ENCODE results near the gene APLP2.
"Not testable (repeated sequence)": the region's sequence is repeated elsewhere in the genome, so short reads cannot be mapped to it uniquely, and the experiment has no call there.

The APLP2 gene

DNA sequence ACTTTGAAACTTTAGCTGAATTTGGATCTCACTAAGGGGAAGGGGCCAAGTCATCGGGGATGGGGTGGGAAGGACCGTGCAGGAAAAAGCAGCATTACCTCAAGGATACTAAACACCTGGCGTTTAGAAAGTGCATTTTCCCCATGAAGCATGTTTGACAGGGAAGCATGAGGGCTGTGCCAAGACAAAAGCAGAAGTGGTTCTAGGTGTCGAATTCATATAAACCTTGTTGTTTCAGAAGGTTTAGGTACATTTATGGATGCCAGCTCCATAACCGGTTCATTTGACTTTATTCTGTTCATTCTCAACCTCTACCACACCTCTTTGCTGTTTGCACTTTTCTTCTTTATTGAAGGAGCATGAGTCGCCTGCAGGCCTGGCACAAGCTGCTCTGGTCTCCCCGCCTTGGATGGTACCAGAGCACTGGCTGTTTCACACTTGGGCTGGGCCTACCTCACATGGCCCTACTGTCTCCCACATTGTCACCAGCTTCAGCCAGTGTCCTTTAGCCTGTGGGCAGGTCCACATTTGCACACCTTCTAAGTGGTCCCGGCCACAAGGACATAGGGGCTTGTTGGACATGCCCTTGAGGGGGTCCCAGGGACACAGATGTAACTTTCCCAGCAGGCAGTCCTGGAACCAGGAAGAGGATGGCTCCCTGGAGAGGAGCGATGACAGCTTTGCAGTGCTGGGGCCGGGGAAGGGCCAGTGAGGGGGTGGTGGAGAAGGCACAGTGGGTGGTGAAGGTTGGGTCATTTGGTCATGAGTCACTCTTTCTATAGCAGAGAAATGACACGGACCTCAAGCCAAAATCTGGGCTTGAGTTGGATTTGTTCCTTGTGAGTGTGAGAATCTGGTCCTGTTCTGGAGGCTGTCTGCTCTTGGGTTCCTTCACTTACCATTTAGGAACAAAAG is 86.7 kb downstream of the APLP2 start:
- DNase-seq = no peak

DNA sequence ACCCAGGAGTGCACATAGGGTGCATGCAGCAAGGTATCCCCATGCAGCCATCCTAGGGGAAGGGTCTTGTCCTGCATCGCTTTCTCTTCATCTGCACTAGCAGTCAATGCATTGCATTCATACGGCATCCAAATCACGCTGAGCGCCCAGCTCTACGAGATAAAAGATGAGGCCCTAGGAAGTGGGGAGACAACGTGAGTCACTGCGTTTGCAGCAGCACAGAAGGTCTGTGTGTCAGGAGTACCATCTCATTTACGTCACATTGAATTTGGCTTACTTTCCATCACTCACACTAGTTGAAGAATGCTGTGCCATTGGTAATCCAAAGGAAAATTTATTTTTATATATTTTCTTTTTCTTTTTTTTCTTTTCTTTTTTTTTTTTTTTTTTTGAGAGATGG is 87.4 kb downstream of the APLP2 start:
- no peak for DNase-seq

DNA sequence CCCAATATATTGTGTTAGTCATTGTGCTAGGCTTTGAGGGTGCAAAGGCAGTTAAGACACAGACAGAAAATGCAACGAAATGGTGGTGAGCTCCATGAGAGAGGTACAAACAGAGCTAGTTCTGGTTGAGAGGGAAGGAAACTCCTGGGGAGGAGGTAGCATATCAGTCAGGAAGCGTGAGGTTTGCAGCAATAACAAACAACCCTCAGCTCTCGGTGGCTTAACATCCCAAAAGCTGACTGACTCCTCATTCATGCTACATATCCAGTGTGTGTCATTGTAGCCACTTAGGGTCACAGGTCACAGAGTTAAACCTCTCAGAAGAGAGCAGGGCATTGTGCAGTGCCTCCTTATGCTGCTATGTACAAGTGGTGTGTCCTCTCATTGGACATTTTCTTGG is 88.1 kb downstream of the APLP2 start:
- DNase-seq = no peak

DNA sequence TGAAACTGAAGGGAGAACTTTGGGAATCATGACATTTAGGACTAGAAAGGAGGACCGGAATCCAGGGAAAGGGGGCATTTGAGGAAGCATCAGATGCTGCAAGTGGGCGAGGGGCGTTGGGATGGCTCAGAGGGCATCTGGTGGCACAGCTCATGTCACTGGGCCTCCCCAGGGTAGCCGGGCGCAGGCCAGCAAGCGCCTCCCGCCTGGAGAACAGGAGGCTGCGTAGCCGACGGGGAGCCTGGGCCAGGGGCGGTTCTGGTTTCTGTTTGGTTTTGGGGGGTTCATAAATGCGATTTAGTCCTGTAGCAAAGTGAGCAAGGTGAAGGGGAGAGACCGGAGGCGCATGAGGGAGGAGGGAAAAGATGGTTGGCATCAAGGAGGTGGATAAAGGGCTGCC is 89.4 kb downstream of the APLP2 start:
- no peak for DNase-seq

DNA sequence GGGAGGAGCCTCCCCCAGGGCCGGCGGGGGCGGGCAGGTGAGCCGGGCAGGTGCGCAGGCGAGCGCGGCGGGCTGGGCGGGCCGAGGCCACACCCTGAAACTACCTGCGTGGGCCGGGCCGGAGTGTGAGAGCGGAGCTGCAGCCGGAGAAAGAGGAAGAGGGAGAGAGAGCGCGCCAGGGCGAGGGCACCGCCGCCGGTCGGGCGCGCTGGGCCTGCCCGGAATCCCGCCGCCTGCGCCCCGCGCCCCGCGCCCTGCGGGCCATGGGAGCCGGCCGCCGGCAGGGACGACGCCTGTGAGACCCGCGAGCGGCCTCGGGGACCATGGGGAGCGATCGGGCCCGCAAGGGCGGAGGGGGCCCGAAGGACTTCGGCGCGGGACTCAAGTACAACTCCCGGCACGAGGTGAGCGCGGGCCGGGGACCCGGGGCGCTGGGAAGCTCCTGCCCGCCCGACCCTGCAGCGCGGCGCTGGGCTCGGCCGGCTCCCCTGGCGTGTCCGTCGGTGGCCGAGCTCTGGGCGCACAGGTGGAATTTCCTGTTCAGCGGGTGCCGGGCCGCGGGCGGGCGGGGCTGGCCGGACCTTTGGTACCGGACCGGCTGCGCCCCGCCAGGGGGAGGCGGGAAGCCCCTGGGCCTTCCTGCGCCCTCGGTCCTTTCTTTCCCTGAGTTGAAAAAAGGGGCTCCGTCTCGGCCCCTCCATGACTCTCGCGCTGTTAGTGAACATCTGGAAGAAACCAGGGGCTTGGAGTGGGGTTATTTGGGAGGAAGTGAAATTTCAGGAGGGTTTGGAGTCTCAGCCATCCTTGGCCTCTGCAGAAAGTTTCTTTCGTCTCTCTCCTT is 90.2 kb downstream of the APLP2 start, which contains the start of gene ST14:
Gene ST14, plus strand, starts transcription at position 126 of the 841 bp plus-strand sequence. Its CDS starts 198 bp downstream, at position 324.
- DNase-seq = peak; percentile 39

DNA sequence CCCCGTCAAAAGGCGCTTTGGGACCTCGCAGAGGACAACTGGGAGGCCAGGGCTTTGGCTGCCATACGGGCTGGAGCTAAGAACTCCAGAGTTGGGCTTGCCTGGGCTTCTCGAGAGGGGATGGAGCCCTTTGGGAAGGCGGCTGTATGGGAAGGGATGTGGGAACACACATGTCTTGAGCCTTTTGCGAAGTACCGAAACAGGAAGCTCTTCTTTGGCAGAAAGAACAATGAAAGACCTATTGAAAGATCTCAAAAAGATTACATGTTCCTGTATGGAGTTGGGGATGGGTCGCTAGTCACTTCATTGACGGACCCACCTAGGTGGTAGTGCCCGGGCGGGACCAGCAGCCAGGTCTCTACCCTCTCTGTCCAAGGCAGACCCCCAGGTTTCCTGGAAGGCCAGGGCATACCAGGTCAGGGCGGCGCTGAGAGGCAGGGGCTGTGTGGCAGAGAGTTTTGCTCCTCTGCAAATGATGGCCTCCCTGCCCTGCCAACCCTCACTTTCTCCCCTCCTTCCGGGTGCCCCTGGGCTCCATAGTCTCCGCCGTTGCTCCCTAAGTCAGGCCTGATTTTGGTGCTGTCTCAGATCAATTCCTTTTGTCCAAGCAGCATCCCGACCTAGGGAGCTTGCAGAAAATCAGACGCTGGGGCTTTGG is 90.9 kb downstream of the APLP2 start:
- DNase-seq = no peak

DNA sequence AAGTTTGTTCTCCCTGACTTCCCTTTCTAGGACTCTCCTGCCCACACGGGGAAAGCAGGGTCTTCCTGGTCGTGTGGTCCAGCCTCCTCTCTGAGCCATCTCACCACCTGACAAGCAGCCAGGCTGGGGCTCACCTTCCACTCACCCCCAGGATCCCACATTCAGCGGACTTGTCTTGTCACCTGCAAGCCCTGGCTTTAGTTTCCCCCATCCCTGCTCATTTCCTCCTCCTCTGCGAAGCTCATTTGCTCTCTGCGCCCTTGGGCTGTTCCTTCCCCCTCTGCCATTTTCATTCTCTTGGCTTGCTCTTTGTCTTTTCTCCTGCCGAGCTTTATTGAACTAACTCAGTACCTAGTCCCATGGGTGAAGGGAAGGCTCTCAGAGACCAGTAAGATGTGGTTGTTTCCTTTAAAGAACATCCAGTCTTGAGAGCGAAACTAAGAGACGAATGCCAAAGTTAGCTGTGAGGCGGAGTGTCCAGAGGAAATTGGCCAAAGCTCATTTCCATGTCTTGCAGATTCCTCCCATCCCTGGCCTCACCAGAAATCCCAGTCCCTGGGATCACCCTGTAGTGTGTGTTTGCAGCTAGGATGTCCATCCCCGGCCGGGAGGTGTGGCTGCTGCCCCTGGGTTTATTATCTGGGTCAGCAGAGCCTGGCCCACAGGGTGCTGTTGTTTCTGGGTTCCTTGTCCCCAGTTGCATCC is 91.9 kb downstream of the APLP2 start:
- no peak for DNase-seq

DNA sequence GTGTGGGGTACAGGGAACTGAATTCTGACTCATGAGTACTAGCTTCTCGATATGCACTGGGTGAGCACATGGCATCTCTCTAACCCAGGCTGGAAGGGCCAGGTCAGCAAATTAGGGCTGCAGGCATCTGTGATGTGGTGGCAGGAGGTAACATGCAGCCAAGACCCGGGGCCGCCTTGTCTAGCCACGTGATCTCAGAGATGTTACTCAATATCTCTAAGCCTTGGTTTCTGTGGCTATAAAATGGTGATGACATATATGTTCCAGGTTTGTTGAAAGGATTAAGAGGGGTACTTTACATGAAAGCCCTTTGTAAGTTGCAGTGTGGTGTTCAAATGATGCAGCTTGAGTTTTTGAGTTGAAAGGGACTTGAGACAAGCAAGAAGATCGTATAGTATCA is 93.0 kb downstream of the APLP2 start:
- peak; percentile 68 for DNase-seq

DNA sequence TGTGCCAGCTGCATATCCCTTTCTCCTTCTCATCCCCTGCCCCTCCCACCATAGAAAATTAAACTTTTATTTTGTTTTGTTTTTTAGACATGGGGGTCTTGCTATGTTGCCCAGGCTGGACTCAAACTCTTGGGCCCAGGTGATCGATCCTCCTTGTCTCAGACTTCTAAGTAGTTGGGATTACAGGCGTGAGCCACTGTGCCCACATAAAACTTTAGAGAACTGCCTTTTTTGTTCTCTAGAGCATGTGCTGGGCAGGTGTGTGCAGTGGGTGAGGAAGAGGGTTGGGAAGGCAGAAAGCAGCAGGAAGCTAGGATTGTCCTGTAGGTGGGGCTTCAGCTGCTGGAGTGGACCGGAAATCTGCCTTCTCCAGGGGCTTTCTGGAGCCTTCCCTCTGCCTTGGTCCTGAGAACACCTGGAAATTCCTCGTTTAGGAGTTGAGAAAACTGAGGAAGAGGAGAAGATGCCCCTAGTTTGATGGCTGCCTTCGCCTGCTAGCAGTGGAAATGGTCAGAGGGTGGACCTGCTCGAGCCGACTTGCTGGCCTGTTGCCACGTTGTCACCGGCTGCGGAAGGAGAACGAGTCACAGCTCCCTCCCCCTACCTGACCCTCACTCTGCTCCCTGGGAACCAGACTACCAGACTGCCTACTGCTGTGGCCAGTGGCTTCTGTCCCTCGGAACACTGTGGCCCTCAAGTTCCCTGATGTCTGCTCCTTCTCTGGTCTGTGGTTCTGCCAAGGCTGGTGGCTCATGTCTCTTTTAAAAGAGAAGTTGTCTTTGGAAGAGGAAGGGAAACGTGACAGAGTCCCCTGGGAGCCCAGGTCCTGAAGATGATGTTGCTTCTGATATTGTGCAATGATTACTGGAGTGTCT is 93.9 kb downstream of the APLP2 start:
- DNase-seq = no peak

DNA sequence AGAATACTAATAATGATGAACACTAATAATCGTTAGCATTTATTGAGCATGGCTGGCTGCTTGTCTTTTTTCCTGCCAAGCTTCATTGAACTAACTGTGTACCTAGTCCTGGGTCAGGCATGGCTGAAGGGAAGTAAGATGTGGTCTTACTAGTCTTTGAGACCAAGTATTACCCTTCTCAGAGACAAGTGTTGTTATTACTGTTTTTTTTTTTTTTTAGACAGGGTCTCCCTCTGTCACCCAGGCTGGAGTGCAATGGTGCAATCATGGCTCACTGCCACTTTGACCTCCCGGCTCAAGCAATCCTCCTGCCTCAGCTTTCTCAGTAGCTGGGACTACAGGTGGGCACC is 94.5 kb downstream of the APLP2 start:
- no peak for DNase-seq

DNA sequence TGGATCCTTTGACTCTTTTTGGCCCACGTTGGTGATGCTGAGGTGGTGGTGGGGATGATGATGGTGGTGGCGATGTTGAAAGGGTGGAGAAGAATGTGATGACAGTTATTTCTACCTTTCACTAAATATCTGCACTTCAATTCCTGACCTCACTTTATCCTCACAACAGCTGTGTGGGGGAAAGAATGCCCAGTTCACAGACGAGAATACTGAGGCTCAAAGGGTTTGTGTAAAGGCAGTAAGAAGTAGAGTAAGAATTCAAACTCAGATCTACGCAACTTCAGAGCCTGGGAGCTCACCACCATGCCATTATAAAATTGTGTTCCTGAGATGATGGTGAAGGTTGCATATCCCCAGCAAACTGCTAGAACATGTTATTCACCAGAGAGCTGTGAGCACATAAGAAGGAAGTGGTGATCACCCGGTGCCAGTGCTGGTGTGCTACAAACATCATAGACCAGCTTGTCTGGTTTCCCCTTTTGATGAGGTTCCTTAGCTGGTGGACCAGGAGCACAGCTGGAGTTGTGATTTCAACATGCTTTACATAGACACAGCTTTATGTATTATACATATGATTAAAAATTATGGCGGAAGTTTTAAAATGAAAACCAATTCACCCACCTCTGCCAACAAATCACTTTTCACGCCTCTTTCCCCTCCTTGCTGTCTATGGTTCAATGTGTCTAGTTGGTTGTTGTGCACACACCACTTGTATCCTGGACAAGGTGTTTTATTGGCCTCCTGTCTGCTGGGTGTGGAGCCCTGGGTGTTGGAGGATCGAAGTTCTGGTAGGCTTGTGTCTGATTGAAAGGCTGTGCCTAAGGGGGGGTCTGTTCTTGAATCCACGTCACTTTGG is 96.1 kb downstream of the APLP2 start:
- DNase-seq = peak; percentile 62

DNA sequence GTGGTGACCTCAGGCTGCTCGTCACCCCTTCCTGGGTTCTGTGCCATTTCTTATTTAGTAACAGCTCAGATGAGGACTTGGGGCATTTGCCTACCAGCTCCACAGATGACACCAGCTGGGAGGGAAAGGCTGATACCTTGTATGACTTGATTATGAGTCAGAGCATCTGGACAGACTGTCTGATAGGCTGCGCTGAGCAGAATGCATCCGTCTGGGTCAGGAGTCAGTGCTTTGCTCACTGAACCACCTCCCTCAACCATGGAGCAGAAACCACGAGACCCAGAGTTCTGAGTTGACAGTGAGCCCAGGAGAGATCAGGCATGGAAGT is 96.7 kb downstream of the APLP2 start:
- no peak for DNase-seq

DNA sequence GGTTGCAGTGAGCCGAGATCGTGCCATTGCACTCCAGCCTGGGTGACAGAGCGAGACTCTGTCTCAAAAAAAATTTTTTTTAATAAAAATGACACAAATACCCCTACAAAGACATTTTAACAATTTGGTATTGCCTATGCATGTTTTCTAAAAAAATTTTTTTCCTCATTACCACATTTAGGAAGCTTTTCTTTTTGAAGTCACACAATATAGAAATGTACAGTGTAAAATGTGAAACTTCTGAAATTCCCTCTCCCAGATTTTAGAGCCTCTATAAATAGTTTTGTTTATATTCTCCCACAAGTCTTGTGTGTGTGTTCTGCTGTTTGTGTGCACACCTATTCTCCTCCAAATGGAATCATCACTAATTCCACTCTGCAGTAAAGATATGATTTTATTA is 97.5 kb downstream of the APLP2 start:
- no peak for DNase-seq

DNA sequence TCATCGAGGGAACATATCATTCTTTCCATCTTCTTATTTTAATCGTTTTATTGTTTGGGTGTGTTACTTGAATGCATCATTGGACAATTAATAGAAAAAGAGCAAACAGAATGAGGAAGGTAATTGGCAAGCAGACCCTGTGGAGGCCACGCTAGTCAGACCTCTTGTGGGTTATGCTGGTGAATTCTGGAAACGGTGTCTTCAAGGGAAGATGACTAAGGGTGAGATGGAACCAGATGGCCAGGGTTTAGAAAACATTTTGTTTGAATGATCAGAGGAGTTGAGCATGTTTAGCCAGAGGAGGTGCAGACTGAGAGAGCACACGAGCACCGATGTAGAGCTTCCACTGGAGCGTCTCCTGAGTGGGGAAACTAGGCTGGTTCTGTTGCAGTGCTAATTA is 98.4 kb downstream of the APLP2 start:
- DNase-seq = no peak

DNA sequence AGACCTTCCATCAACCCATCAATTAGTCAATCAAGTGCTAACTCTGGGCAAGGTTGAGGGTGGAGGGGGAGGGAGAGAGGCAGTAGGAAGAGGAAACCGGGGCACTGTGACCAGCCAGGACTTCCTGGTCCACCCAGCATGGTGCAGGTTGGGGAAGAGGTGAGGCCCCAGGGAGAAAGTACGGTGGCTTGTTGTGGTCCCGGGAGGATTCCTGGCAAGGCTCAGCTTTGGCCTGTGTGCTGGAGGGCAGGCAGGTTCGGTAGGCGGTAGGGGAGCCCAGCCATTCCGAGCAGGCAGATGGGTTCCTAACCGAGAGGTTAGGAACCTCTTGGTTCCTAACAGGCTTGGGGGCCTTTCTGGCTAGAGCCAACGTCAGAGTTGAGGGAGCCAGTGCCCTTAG is 100.7 kb downstream of the APLP2 start:
- no peak for DNase-seq

DNA sequence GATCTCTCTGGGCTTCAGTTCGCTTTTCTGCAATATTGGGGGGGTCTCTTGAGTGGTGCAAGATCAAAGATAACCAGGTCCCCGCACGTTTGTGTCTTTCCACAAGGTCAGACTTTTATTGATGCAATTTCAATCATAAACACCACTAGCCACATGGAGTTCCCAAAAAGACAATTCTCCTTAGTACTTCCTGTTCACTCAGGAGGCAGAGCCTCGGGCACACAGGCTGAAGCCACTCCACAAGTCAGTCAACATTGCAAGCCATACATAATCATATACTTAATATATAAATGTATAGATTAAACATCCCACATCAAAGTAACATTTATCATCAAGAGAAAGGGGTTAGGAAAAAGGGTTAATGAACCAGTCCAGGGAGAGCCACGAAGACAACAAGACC is 101.8 kb downstream of the APLP2 start:
- DNase-seq = no peak

DNA sequence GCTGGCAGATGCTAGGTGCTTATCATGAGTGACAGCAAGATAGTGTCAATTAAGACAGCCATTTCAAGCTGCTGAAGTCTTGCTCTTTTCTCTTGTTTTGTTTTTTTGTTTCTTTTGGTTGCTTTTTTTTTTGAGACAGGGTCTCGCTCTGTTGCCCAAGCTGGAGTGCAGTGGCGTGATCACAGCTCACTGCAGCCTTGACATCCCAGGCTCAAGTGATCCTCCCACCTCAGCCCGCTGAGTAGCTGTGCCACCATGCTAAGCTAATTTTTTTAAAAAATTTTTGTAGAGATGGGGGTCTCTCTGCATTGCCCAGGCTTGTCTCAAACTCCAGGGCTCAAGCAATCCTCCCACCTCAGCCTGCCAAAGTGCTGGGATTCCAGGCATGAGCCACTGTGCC is 102.3 kb downstream of the APLP2 start:
- DNase-seq = not testable (repeated sequence)

DNA sequence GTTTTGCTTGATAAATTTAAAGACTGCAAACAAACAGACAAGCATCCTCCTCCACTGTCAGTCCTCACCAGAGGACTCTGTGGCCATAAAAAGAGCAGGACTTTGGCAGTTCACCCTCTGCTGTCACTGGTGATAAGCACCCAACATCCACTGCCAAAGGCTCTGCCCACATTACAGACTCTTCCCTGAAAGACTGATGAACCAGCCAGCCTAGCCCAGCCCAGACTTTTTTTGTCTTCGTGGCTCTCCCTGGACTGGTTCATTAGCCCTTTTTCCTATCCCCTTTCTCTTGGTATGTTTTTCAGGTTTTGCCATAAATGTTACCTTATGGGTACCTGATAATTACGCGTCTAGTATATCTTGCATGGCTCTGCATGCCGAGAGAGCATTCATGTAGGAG is 104.9 kb downstream of the APLP2 start:
- DNase-seq = peak; percentile 35

DNA sequence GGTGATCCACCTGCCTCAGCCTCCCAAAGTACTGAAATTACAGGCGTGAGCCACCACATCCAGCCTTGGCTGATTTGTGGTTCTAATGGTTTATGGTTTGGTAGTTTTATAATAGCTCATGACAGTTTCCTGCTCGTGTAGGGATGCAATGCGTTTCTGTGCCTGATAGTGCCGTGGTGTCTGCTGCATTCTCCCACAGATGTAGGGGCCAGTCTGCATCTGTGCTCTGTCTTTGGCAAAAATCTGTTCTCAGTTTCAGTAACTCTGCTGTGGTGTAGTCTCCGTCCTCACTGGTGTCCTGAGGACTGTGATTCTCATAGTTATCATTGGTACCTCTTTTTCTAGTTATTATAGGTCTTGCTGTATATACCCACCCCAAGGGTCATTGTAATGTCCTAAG is 106.2 kb downstream of the APLP2 start:
- DNase-seq = no peak

DNA sequence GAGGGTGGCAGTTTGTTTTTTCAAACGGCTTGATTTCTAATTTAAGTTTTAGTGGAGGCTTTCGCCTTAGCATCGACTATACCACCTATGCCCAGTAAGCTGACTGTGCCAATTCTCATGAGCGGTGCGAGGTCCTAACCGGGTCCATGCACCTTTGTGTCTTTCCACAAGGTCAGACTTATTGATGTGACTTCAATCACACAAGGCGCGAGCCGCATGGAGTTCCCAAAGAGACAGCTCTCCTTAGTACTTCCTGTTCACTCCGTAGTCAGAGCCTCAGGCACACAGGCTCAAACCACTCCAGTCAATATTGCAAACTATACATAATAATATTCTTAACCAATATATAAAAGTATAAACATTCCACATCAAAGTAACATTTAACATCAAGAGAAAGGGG is 108.1 kb downstream of the APLP2 start:
- DNase-seq = no peak

Measured in hematopoietic multipotent progenitor cell treated with erythropoietin and hydrocortisone succinate and interleukin-3 and kit ligand, for 4 days (in vitro differentiated cells).